AG04450 (cell line): ENCODE results near the gene ISL1. TPM values are rescaled to one million over a fixed set of nuclear protein-coding genes. Genes with fewer than 3 reads are reported as not detected.

Experiments
- CTCF ChIA-PET: fragments of 300-600, 350-600 bp; formaldehyde crosslinking; extraction: SDS; loops from one replicate; lab custom pipeline; 2022; ENCODE audit warnings: antibody characterized with exemption, inconsistent platforms; lab: Charles Lee
- POLR2A ChIA-PET: fragments of 350-600 bp; formaldehyde crosslinking; extraction: SDS; loops from one replicate; lab custom pipeline; 2021; ENCODE audit warnings: antibody characterized with exemption, inconsistent platforms; lab: Yijun Ruan, JAX
- DNase-seq: peaks from one replicate; pipeline ENCODE4 v3.0.0-alpha.2; 2011; ENCODE audit warnings: low read depth, low spot score
- H3K27ac ChIP-seq: one replicate; pipeline ENCODE4 v1.5.1; 2012; ENCODE audit warnings: low read depth, low read length, control low read depth
- H3K27me3 ChIP-seq: one replicate; pipeline ENCODE4 v1.6.0; 2012; ENCODE audit warnings: low read length; ENCODE audit not compliant: control insufficient read depth, insufficient read depth
- H3K4me3 ChIP-seq: 2 replicates; pipeline ENCODE4 v1.5.1; 2011; ENCODE audit warnings: mild to moderate bottlenecking, low read depth, low read length, control low read depth
- H3K9me3 ChIP-seq: 2 replicates; pipeline ENCODE4 v1.5.1; 2012; ENCODE audit warnings: low read length; ENCODE audit not compliant: control insufficient read depth, insufficient read depth
- polyA plus RNA-seq: library from polyadenylated mRNA; depleted of rRNA; stranded (reverse); fragments of >200 nt; gene quantifications from 2 replicates; pipeline ENCODE4 v1.2.3, GENCODE V29; 2011
- TF ChIP-seq, protein P1 (sequence below): IDR thresholded peaks from 2 replicates; pipeline ENCODE4 v1.5.1; 2011; ENCODE audit warnings: low read depth, low read length, control low read depth, inconsistent platforms

Gene ISL1
- polyA plus RNA-seq, 1 experiment, result not detected

DNA sequence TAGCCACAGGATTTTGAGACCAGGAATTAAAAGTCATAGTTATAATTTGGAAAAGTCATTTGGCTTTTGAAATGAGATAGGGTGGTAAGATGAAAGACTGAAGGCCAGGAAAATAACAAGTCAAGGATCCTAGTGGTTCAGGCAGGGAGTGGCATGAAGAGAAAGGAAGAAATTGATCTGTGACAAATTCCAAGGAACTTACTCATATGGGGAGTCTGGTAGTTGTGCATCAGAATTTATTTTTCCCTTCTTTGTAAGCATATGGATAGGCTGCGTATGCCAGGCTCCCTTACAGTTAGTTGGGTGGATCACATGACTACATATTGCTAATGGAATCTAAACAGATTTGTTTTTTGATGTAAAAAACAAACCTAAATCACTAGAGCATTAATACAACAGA is 21.0 kb downstream of the ISL1 start:
- Histone ChIP-seq H3K27me3 (peaks cover 2% of the 10 kb centered on the region), H3K4me3 (no peak overlapping the region), H3K27ac (no peak overlapping the region), H3K9me3 (no peaks in the 10 kb centered on the region; the same call in 1 of the 2 replicates)
- CTCF ChIA-PET, result no interaction called here
- TF ChIP-seq, protein P1, sequence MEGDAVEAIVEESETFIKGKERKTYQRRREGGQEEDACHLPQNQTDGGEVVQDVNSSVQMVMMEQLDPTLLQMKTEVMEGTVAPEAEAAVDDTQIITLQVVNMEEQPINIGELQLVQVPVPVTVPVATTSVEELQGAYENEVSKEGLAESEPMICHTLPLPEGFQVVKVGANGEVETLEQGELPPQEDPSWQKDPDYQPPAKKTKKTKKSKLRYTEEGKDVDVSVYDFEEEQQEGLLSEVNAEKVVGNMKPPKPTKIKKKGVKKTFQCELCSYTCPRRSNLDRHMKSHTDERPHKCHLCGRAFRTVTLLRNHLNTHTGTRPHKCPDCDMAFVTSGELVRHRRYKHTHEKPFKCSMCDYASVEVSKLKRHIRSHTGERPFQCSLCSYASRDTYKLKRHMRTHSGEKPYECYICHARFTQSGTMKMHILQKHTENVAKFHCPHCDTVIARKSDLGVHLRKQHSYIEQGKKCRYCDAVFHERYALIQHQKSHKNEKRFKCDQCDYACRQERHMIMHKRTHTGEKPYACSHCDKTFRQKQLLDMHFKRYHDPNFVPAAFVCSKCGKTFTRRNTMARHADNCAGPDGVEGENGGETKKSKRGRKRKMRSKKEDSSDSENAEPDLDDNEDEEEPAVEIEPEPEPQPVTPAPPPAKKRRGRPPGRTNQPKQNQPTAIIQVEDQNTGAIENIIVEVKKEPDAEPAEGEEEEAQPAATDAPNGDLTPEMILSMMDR, result no peak
- POLR2A ChIA-PET, result no interaction called here
- DNase-seq, result no peak

DNA sequence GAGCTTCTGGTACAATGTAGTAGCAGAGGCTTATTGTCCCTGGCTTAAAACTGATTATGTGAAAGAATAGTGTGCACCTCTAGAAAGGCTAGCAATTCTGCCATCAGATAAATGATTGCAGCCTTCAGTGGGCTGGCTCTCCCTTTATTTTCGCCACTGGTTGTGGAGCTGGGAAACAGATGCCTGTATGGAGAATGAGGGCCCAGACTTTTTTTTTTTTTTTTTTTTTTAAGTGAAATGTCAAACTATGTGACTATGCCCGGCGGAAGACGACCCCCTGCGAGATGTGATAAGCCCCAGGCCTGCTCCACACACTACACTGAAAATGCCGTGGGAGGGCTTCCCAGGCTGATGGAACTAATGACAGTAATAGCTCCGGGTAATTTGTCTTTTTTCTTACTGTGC is 28.7 kb downstream of the ISL1 start:
- H3K4me3 ChIP-seq, result no peak overlapping the region
- ChIA-PET CTCF (no interaction called here), POLR2A (no interaction called here)
- no peak overlapping the region for H3K27ac ChIP-seq
- TF ChIP-seq, protein P1, result no peak
- H3K9me3 ChIP-seq, result no peaks in the 10 kb centered on the region
- H3K27me3 ChIP-seq, result no peaks in the 10 kb centered on the region
- no peak for DNase-seq

DNA sequence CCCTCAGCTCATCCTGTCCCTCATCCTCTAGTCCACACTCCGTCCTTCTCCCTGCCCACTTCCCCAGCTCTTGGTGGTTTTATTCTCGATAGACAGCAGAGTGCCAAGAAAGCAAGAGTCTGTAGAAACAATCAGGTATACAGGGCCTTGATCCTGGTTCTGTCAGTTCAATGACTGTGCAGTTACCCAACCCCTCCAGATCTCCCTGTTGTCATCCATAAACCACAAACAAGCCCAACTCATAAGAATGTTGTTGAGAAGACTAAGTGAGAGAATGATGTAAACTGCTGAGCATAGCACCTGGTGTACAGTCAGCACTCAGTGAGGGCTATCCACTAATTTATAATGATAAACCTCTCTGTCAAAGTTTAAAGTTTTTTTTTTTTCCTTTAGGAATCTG is 31.3 kb downstream of the ISL1 start:
- Histone ChIP-seq H3K4me3 (no peak overlapping the region), H3K27me3 (no peaks in the 10 kb centered on the region), H3K9me3 (no peaks in the 10 kb centered on the region), H3K27ac (no peak overlapping the region)
- POLR2A ChIA-PET, result no interaction called here
- TF ChIP-seq, protein P1, result no peak
- CTCF ChIA-PET, result no interaction called here
- no peak for DNase-seq

DNA sequence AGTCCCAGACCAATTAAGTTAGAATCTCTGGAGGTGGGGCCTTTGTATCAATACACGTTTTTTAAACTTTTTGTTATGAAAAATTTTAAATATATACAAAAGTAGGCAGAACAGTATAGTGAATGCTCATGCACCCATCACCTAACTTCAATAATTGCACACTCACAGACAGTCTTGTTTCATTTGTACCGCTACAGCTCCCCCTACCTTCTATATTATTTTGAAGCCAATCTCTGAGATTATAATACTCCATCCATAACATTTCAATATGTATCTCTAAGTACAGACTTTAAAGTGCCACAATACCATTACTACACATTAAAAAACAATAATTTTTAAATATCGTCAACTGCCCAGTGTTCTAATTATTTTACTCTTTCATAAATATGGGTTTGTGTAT is 32.9 kb downstream of the ISL1 start:
- CTCF ChIA-PET, result no interaction called here
- H3K9me3 ChIP-seq, result no peaks in the 10 kb centered on the region

DNA sequence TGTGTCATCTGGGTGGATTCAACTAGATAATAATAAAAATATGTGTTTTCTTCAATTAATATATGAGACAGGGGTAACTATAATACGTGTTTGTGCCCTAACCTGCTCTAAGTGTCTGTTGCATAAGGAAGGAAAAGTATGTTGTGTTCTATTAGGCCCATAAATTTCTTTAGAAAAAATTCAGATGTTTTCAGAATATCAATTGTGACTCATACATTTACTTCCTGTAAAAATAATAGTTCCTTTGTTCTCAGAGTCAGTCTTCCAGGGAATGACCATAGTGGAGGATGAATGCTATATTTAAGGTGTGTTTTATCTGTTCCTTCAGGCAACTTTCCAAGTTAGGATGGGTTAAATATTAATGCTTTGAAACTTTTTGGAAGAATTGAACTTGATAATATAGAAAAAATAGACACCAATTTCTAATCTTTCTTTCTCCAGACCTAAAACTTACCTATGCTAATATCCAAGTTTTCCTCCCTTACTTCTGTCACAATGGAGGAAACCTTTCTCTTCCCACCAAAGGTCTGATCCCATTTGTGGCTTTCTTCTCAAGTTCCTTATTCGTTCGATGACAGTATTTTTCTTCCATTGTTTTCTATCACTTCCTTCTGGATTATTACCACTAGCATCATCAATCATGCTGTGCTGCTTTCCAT is 49.9 kb downstream of the ISL1 start:
- POLR2A ChIA-PET, result no interaction called here
- DNase-seq, result no peak
- Histone ChIP-seq H3K27ac (no peak overlapping the region), H3K9me3 (no peaks in the 10 kb centered on the region), H3K27me3 (no peaks in the 10 kb centered on the region), H3K4me3 (no peak overlapping the region)
- TF ChIP-seq, protein P1, result no peak
- CTCF ChIA-PET, result no interaction called here

More for the DNA sequence above, 32.9 kb downstream of the ISL1 start:
- POLR2A ChIA-PET, result no interaction called here
- no peaks in the 10 kb centered on the region for H3K27me3 ChIP-seq
- no peak for DNase-seq
- no peak overlapping the region for H3K27ac ChIP-seq
- TF ChIP-seq, protein P1, result no peak
- H3K4me3 ChIP-seq, result no peak overlapping the region
